Measurements from ENCODE around the gene RELCH. TPM values are rescaled to one million over a fixed set of nuclear protein-coding genes. Genes with fewer than 3 reads are reported as not detected.

Gene RELCH
- total and polyA plus RNA-seq, 2 of the 13 experiments (the other 11 are each of a cell fraction or from before 2014, with no cell fraction given): 5.6 to 31.7 TPM

DNA sequence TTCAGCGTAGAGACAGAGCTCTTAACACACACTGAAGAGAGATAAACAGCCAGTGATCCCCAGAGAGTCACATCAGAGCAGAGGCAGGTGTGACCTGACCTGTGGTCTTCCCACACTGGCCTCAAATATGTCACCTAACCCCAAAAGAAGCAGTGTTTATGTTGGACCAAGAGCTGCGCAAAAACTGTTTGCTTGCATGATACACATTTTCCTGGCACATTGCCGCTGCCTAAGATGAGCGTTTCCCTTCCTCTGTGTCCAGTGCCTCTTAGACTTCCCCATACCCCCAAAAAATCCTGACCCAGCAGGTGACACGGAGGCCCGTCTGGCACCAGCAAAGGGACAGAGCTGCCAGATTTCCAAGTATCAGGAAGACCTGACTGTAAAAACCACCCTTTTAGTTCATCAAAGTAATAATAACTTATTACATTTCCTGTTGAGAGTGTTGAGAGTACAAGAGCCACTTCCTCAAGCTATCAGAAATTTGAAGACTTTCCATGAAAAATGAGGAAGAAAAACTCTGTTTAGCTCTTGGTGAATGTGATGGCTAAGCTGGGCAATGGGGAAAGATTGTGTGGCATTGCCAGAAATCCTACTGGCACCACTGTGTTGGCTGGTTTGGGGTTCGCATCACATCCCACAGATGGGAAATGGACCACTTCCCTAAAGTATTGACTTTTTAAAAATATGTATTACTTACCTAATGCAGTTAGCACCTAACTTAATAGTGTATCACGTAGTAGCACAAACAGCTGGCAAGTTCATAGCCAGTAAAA is 144.7 kb downstream of the RELCH start:
- Histone ChIP-seq H4K20me1 (ENCODE audit: insufficient read depth, low read length) (no peaks in the 10 kb centered on the region), H3K36me3 (replicated peaks in 1 of 2; ENCODE audit: control insufficient read depth in 1 of 2, insufficient read depth in 2 of 2, low read length in 2 of 2) (no peaks in the 10 kb centered on the region), H3K27me3 (ENCODE audit: control insufficient read depth in 1 of 2, insufficient read depth in 2 of 2, low read length in 2 of 2) (no peaks in the 10 kb centered on the region), H2AFZ (ENCODE audit: low read length) (no peak overlapping the region), H3K4me2 (ENCODE audit: low read depth, low read length) (no peak overlapping the region), H3K9ac (ENCODE audit: insufficient read depth, low read depth, low read length) (no peak overlapping the region), H3K27ac (ENCODE audit: extremely low read length, insufficient read depth, low read length) (no peak overlapping the region), H3K4me1 (ENCODE audit: insufficient read depth, low read length) (peaks cover 37% of the 10 kb centered on the region), H3K9me3 (ENCODE audit: low read length) (no peaks in the 10 kb centered on the region), H3K79me2 (ENCODE audit: insufficient read depth, low read length) (peaks cover 17% of the 10 kb centered on the region), H3K4me3 (replicated peaks in 1 of 3; ENCODE audit: insufficient read depth in 1 of 3, low read depth in 2 of 3, low read length in 3 of 3) (no peak overlapping the region)
- FAIRE-seq (no peak), ATAC-seq (no peak), DNase-seq (ENCODE audit: low spot score) (no peak)
- in situ Hi-C loops (cut with HindIII; ENCODE audit: extremely low pct_ligation_motif_present, low pct_unique_long_range_greater_than_20kb) (no loop called here), intact Hi-C loops (cut with micrococcal nuclease; ENCODE audit: unreplicated experiment) (no loop called here)
- POLR2A ChIA-PET: no interaction called here
- WGBS (ENCODE audit: low lambda C conversion rate): 98% methylated on average over 8 of the region's 8 CpGs
- no peak for TF ChIP-seq SNAPC2 (CRISPR knock-in tag; IDR thresholded peaks at IDR 0.05)
- no peak for TF ChIP-seq NKX3-1 (CRISPR knock-in tag; IDR thresholded peaks at IDR 0.05)
- TF ChIP-seq, protein P1, sequence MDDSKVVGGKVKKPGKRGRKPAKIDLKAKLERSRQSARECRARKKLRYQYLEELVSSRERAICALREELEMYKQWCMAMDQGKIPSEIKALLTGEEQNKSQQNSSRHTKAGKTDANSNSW (CRISPR knock-in tag; IDR thresholded peaks at IDR 0.05; ENCODE audit: borderline replicate concordance): no peak
- TF ChIP-seq, protein P2, sequence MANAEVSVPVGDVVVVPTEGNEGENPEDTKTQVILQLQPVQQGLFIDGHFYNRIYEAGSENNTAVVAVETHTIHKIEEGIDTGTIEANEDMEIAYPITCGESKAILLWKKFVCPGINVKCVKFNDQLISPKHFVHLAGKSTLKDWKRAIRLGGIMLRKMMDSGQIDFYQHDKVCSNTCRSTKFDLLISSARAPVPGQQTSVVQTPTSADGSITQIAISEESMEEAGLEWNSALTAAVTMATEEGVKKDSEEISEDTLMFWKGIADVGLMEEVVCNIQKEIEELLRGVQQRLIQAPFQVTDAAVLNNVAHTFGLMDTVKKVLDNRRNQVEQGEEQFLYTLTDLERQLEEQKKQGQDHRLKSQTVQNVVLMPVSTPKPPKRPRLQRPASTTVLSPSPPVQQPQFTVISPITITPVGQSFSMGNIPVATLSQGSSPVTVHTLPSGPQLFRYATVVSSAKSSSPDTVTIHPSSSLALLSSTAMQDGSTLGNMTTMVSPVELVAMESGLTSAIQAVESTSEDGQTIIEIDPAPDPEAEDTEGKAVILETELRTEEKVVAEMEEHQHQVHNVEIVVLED (CRISPR knock-in tag; IDR thresholded peaks at IDR 0.05; ENCODE audit: borderline replicate concordance): no peak
- no peak for TF ChIP-seq SOX13 (IDR thresholded peaks at IDR 0.05)
- TF ChIP-seq SOX13 (CRISPR knock-in tag; conservative IDR thresholded peaks at IDR 0.05 in 1 of 2, IDR thresholded peaks at IDR 0.05 in 1 of 2): no peak
- TF ChIP-seq, protein P3, sequence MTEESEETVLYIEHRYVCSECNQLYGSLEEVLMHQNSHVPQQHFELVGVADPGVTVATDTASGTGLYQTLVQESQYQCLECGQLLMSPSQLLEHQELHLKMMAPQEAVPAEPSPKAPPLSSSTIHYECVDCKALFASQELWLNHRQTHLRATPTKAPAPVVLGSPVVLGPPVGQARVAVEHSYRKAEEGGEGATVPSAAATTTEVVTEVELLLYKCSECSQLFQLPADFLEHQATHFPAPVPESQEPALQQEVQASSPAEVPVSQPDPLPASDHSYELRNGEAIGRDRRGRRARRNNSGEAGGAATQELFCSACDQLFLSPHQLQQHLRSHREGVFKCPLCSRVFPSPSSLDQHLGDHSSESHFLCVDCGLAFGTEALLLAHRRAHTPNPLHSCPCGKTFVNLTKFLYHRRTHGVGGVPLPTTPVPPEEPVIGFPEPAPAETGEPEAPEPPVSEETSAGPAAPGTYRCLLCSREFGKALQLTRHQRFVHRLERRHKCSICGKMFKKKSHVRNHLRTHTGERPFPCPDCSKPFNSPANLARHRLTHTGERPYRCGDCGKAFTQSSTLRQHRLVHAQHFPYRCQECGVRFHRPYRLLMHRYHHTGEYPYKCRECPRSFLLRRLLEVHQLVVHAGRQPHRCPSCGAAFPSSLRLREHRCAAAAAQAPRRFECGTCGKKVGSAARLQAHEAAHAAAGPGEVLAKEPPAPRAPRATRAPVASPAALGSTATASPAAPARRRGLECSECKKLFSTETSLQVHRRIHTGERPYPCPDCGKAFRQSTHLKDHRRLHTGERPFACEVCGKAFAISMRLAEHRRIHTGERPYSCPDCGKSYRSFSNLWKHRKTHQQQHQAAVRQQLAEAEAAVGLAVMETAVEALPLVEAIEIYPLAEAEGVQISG (CRISPR knock-in tag; IDR thresholded peaks at IDR 0.05): no peak
- no peak for TF ChIP-seq SIN3B (IDR thresholded peaks at IDR 0.05; ENCODE audit: low read length)
- TF ChIP-seq, protein P4, sequence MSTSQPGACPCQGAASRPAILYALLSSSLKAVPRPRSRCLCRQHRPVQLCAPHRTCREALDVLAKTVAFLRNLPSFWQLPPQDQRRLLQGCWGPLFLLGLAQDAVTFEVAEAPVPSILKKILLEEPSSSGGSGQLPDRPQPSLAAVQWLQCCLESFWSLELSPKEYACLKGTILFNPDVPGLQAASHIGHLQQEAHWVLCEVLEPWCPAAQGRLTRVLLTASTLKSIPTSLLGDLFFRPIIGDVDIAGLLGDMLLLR (CRISPR knock-in tag; IDR thresholded peaks at IDR 0.05): no peak
- TF ChIP-seq KLF9 (CRISPR knock-in tag; IDR thresholded peaks at IDR 0.05; ENCODE audit: low read depth): no peak
- TF ChIP-seq KMT2B (CRISPR knock-in tag; IDR thresholded peaks at IDR 0.05): no peak
- no peak for TF ChIP-seq NAIF1 (CRISPR knock-in tag; IDR thresholded peaks at IDR 0.05; ENCODE audit: borderline replicate concordance)
- no peak for TF ChIP-seq ZNF772 (CRISPR knock-in tag; IDR thresholded peaks at IDR 0.05)
- TF ChIP-seq, protein P5, sequence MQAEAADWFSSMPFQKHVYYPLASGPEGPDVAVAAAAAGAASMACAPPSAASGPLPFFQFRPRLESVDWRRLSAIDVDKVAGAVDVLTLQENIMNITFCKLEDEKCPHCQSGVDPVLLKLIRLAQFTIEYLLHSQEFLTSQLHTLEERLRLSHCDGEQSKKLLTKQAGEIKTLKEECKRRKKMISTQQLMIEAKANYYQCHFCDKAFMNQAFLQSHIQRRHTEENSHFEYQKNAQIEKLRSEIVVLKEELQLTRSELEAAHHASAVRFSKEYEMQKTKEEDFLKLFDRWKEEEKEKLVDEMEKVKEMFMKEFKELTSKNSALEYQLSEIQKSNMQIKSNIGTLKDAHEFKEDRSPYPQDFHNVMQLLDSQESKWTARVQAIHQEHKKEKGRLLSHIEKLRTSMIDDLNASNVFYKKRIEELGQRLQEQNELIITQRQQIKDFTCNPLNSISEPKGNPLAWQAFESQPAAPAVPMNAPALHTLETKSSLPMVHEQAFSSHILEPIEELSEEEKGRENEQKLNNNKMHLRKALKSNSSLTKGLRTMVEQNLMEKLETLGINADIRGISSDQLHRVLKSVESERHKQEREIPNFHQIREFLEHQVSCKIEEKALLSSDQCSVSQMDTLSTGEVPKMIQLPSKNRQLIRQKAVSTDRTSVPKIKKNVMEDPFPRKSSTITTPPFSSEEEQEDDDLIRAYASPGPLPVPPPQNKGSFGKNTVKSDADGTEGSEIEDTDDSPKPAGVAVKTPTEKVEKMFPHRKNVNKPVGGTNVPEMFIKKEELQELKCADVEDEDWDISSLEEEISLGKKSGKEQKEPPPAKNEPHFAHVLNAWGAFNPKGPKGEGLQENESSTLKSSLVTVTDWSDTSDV (CRISPR knock-in tag; IDR thresholded peaks at IDR 0.05): no peak
- TF ChIP-seq MATR3 (CRISPR knock-in tag; IDR thresholded peaks at IDR 0.05): no peak
- TF ChIP-seq ZNF337 (CRISPR knock-in tag; IDR thresholded peaks at IDR 0.05; ENCODE audit: borderline replicate concordance, low read depth): no peak
- BruUV-seq (replicated peaks): no TSS peak
- CTCF ChIA-PET (ENCODE audit: low intra/inter-chr PET ratio, low total read pairs): no interaction called here
